ENCODE measurements around the gene PRDM11. TPM values are rescaled to one million over a fixed set of nuclear protein-coding genes. Genes with fewer than 3 reads are reported as not detected.

The PRDM11 gene
- total RNA-seq, 2 experiments from 2014 or later = 2.5 to 3.4 TPM

DNA sequence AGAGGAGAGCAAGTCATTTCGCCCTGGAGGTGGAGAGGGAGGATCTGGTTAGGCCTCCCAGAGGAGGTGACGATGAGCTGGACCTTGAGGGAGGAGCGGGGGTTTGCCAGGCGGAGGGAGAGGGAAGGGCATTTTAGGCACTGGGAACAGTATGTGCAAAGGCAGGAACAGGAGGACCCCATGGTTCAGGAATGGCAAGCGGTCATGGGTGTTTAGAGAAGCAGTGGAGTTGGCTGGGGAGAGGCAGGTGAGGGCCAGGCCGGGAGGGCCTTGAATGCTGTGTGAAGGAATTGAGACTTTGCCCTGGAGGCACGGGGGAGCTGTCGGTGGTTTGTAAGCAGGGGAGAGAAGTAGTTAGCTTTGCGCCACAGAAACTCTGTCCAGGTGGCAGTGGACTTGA lies 10.3 kb downstream of the PRDM11 start:
- H3K9me3 Mint-ChIP-seq = no peaks in the 10 kb centered on the region
- ChIA-PET POLR2A (no interaction called here), CTCF (no interaction called here)
- H3K36me3 Mint-ChIP-seq (ENCODE audit: low read depth) = no peaks in the 10 kb centered on the region
- H3K27ac Mint-ChIP-seq = no peak overlapping the region
- H3K36me3 ChIP-seq (ENCODE audit: insufficient read depth, low read length) = no peaks in the 10 kb centered on the region
- H3K4me1 Mint-ChIP-seq (ENCODE audit: low read depth) = peaks cover 12% of the 10 kb centered on the region
- TF ChIP-seq, protein P1, sequence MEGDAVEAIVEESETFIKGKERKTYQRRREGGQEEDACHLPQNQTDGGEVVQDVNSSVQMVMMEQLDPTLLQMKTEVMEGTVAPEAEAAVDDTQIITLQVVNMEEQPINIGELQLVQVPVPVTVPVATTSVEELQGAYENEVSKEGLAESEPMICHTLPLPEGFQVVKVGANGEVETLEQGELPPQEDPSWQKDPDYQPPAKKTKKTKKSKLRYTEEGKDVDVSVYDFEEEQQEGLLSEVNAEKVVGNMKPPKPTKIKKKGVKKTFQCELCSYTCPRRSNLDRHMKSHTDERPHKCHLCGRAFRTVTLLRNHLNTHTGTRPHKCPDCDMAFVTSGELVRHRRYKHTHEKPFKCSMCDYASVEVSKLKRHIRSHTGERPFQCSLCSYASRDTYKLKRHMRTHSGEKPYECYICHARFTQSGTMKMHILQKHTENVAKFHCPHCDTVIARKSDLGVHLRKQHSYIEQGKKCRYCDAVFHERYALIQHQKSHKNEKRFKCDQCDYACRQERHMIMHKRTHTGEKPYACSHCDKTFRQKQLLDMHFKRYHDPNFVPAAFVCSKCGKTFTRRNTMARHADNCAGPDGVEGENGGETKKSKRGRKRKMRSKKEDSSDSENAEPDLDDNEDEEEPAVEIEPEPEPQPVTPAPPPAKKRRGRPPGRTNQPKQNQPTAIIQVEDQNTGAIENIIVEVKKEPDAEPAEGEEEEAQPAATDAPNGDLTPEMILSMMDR (IDR thresholded peaks at IDR 0.05) = no peak
- H3K27me3 Mint-ChIP-seq = no peaks in the 10 kb centered on the region
- intact Hi-C loops (cut with DNase I, micrococcal nuclease) = no loop called here
- no peaks in the 10 kb centered on the region for H3K27me3 ChIP-seq (ENCODE audit: control insufficient read depth in 1 of 2, insufficient read depth in 2 of 2, low read length in 2 of 2)
- no peak overlapping the region for H3K4me3 Mint-ChIP-seq
- peaks cover 2% of the 10 kb centered on the region for H3K4me1 ChIP-seq (ENCODE audit: insufficient read depth, low read length)
- no peak overlapping the region for H3K27ac ChIP-seq (ENCODE audit: low read depth in 1 of 2, low read length in 2 of 2)
- no peak for ATAC-seq (ENCODE audit: poor library complexity)
- DNase-seq = no peak
- H3K4me3 ChIP-seq (ENCODE audit: low read length) = no peak overlapping the region
- no peaks in the 10 kb centered on the region for H3K9me3 ChIP-seq (ENCODE audit: control insufficient read depth in 1 of 2, insufficient read depth in 1 of 2, low read length in 2 of 2)

DNA sequence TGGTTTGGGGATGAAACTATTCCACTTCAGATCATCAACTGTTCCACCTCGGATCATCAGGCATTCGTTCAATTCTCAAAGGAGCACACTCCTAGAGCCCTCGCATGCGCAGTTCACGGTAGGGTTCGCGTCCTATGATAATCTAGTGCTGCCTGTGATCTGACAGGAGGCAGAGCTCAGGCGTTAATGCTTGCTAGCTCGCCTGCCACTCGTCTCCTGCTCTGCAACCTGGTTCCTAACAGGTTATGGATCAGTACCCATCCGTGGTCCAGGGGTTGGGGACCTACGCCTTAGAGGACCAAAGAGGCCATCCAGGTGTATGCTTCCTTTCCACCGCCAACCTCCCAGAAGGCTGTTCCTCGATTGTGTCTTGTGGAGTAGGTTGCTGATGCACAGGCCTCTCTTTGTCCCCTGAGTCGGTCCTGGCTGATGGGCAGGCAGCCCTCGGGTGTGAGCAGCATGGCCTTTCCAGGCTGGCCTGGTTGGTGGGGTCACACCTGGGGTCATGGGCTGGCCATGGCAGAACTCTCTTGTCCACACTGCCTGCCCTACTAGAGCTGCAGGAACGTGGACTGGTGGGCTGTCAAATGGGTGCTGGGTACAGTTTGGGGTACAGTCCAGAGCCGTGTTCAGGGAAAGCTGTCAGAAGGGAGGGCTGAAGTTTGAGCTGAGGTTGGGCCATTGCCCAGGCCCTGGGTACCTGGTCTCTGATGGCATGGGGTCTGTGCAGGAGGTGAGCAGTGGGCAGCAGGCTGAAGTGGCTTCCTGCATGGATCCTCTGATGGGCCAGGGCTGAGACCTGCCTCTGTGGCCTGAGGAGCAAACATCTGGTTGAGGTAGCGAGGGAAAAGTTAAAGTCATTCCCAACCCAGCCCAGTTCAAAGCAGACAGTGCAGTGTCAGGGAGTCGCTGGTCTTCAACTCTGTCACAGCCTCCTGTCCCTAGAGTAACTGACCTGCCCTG lies 11.1 kb downstream of the PRDM11 start:
- intact Hi-C loops (cut with DNase I, micrococcal nuclease) = no loop called here
- no peak overlapping the region for H3K4me3 ChIP-seq (ENCODE audit: low read length)
- no peaks in the 10 kb centered on the region for H3K9me3 Mint-ChIP-seq
- ATAC-seq (ENCODE audit: poor library complexity) (no peak), DNase-seq (no peak)
- CTCF ChIA-PET = no interaction called here
- H3K27me3 ChIP-seq (ENCODE audit: control insufficient read depth in 1 of 2, insufficient read depth in 2 of 2, low read length in 2 of 2) = no peaks in the 10 kb centered on the region
- POLR2A ChIA-PET = no interaction called here
- TF ChIP-seq, protein P1 (IDR thresholded peaks at IDR 0.05) = no peak
- peaks cover 12% of the 10 kb centered on the region for H3K4me1 Mint-ChIP-seq (ENCODE audit: low read depth)
- no peaks in the 10 kb centered on the region for H3K9me3 ChIP-seq (ENCODE audit: control insufficient read depth in 1 of 2, insufficient read depth in 1 of 2, low read length in 2 of 2)
- H3K4me1 ChIP-seq (ENCODE audit: insufficient read depth, low read length) = peaks cover 2% of the 10 kb centered on the region
- no peaks in the 10 kb centered on the region for H3K36me3 Mint-ChIP-seq (ENCODE audit: low read depth)
- H3K27ac ChIP-seq (ENCODE audit: low read depth in 1 of 2, low read length in 2 of 2) = no peak overlapping the region
- no peak overlapping the region for H3K27ac Mint-ChIP-seq
- no peak overlapping the region for H3K4me3 Mint-ChIP-seq
- H3K36me3 ChIP-seq (ENCODE audit: insufficient read depth, low read length) = no peaks in the 10 kb centered on the region
- no peaks in the 10 kb centered on the region for H3K27me3 Mint-ChIP-seq

- Histone ChIP-seq H3K27ac (ENCODE audit: low read depth in 1 of 2, low read length in 2 of 2) (no peak overlapping the region), H3K4me1 (ENCODE audit: insufficient read depth, low read length) (peaks cover 2% of the 10 kb centered on the region), H3K4me3 (ENCODE audit: low read length) (no peak overlapping the region), H3K9me3 (ENCODE audit: control insufficient read depth in 1 of 2, insufficient read depth in 1 of 2, low read length in 2 of 2) (no peaks in the 10 kb centered on the region), H3K36me3 (ENCODE audit: insufficient read depth, low read length) (no peaks in the 10 kb centered on the region), H3K27me3 (ENCODE audit: control insufficient read depth in 1 of 2, insufficient read depth in 2 of 2, low read length in 2 of 2) (no peaks in the 10 kb centered on the region)
- no peak overlapping the region for H3K27ac Mint-ChIP-seq
- TF ChIP-seq, protein P1 (IDR thresholded peaks at IDR 0.05) = no peak
- no peak for ATAC-seq (ENCODE audit: poor library complexity)
- H3K9me3 Mint-ChIP-seq = no peaks in the 10 kb centered on the region
- ChIA-PET CTCF (no interaction called here), POLR2A (no interaction called here)
- peaks cover 7% of the 10 kb centered on the region for H3K4me1 Mint-ChIP-seq (ENCODE audit: low read depth)
- no peaks in the 10 kb centered on the region for H3K27me3 Mint-ChIP-seq
- no peak for DNase-seq
- no peaks in the 10 kb centered on the region for H3K36me3 Mint-ChIP-seq (ENCODE audit: low read depth)
- no peak overlapping the region for H3K4me3 Mint-ChIP-seq
- intact Hi-C loops (cut with DNase I, micrococcal nuclease) = no loop called here
Observed at GRCh38 chr11:45158210-45158731, 11.8 kb downstream of the PRDM11 start.
